ENCODE results near the gene IFRD1. TPM values are rescaled to one million over a fixed set of nuclear protein-coding genes. Genes with fewer than 3 reads are reported as not detected.

IFRD1 gene
- total RNA-seq (42.2 and 43.3 TPM in 2 replicates), polyA plus RNA-seq (13.3 and 16.8 TPM in 2 replicates), polyA minus RNA-seq (16.2 and 43.1 TPM in 2 replicates), Bru-seq, nascent RNA (percentile 91 among the genes with signal in this experiment), BruChase-seq, experiment 1, labeled RNA remaining after a 6-hour chase (percentile 68 among the genes with signal in this experiment), BruChase-seq, experiment 2, labeled RNA remaining after a 2-hour chase (percentile 81 among the genes with signal in this experiment)
- 20.5 and 20.9 TPM in 2 replicates for polyA plus RNA-seq (2011; cell fraction: cytosol; rRNA removed)
- polyA plus RNA-seq (2011; cell fraction: nucleus; rRNA removed), result 55.8 and 73.5 TPM in 2 replicates
- 16.8 and 26.5 TPM in 2 replicates for polyA plus RNA-seq (2012)
- polyA minus RNA-seq (2011; cell fraction: cytosol; rRNA and poly(A)+ RNA removed), result 35.6 TPM
- polyA minus RNA-seq (2011; cell fraction: nucleus; rRNA and poly(A)+ RNA removed), result 96.7 and 124 TPM in 2 replicates
- long read RNA-seq, transcript IFRD1-202 (12 exons, 2,290 nt), result major isoform, 59 of 71 reads
- long read RNA-seq, partial matches to known transcripts, result 5 of 71 reads
- long read RNA-seq, other reads (novel, unspliced or antisense), result 7 of 71 reads

GRCh38 chr7:112449902-112450806 lies at the start of gene IFRD1:
Gene IFRD1, plus strand, starts transcription at chr7:112450460. Its CDS starts 229 bp downstream, at chr7:112450689.
- TSS peak; percentile 35 for BruUV-seq (replicated peaks)

More at GRCh38 chr7:112449902-112450806, at the start of gene IFRD1:
- H3K9me3 ChIP-seq (replicated peaks; ENCODE audit: control insufficient read depth, insufficient read depth, low read length), result no peaks in the 10 kb centered on the region
- peaks cover 26% of the 10 kb centered on the region for H3K4me1 ChIP-seq (ENCODE audit: control insufficient read depth, extremely low read depth, insufficient read depth, low read length)
- H3K4me3 ChIP-seq (replicated peaks in 1 of 3; ENCODE audit: insufficient read depth in 1 of 3, low read depth in 1 of 3, low read length in 3 of 3), result peak within 1 kb of the TSS; percentile 73 to 96 (median 87)
- dilution Hi-C loops (cut with MboI; ENCODE audit: extremely low pct_ligation_motif_present, low sequenced_read_pairs), result no loop called here
- FAIRE-seq, result peak; percentile 87
- H3K27ac ChIP-seq (ENCODE audit: insufficient read depth, low read depth, low read length), result peak within 1 kb of the TSS; percentile 92
- DNase-seq (ENCODE audit: low read depth, low spot score), result peak; percentile 98
- peak within 1 kb of the TSS; percentile 95 for H3K9ac ChIP-seq (replicated peaks; ENCODE audit: extremely low read depth, insufficient read depth, low read length)
- peaks cover 2% of the 10 kb centered on the region for H4K20me1 ChIP-seq (replicated peaks; ENCODE audit: control insufficient read depth, extremely low read depth, insufficient read depth, low read length)
- intact Hi-C loops (cut with micrococcal nuclease), result loop anchor here (1.0 kb wide), 2 partner anchors 244 to 888 kb away; partner anchors contain the start of genes DOCK4, IMMP2L and ZNF277
- H3K9me1 ChIP-seq (replicated peaks; ENCODE audit: control insufficient read depth, extremely low read depth, insufficient read depth, low read length), result no peaks in the 10 kb centered on the region
- TF ChIP-seq POLR2AphosphoS5 (IDR thresholded peaks at IDR 0.05; ENCODE audit: insufficient read depth, low read depth, low read length), result peak; percentile 99
- no peak for TF ChIP-seq FOS (IDR thresholded peaks at IDR 0.05; ENCODE audit: borderline replicate concordance, insufficient read depth, low read length)
- TF ChIP-seq GATA2 (IDR thresholded peaks at IDR 0.05; ENCODE audit: insufficient read depth, insufficient read length, low read depth, low read length), result no peak
- TF ChIP-seq MAX (IDR thresholded peaks at IDR 0.05; ENCODE audit: insufficient read depth, insufficient read length), result no peak
- no peak for TF ChIP-seq CTCF (IDR thresholded peaks at IDR 0.05; ENCODE audit: extremely low read depth in 1 of 2, insufficient read depth in 1 of 2, low read depth in 1 of 2, low read length in 2 of 2)
- TF ChIP-seq MYC (IDR thresholded peaks at IDR 0.05; ENCODE audit: low read depth, low read length), result no peak
- peak; percentile 99 for TF ChIP-seq POLR2A (IDR thresholded peaks at IDR 0.05; ENCODE audit: low read depth, low read length)
- TF ChIP-seq JUN (IDR thresholded peaks at IDR 0.05; ENCODE audit: borderline replicate concordance, insufficient read depth, insufficient read length, low read depth), result no peak
- TF ChIP-seq EZH2 (IDR thresholded peaks at IDR 0.05; ENCODE audit: borderline replicate concordance, low read depth, low read length, severe bottlenecking), result no peak
- H3K27me3 ChIP-seq (ENCODE audit: control insufficient read depth in 2 of 2, insufficient read depth in 2 of 2, low read length in 2 of 2), result no peaks in the 10 kb centered on the region
- CTCF ChIA-PET, result interaction anchor here (0.9 to 2.3 kb wide), 6 partner anchors 9 to 697 kb away, joined by 3 to 13 read pairs (median 4); no protein-coding TSS in a partner anchor
- H3K36me3 ChIP-seq (ENCODE audit: control insufficient read depth in 2 of 2, extremely low read depth in 1 of 2, insufficient read depth in 2 of 2, low read length in 2 of 2), result no peaks in the 10 kb centered on the region
- H3K79me2 ChIP-seq (ENCODE audit: control insufficient read depth, insufficient read depth, low read length), result peaks cover 45% of the 10 kb centered on the region
- peak within 1 kb of the TSS; percentile 96 for H3K4me2 ChIP-seq (ENCODE audit: insufficient read depth, low read length)
- POLR2A ChIA-PET, result interaction anchor here (0.5 to 2.2 kb wide), 22 partner anchors 9 to 616 kb away, joined by 3 to 31 read pairs (median 4); a partner anchor contains a TSS
- peak within 1 kb of the TSS; percentile 98 for H2AFZ ChIP-seq (ENCODE audit: low read depth, low read length)
